ENCODE results near the gene SNRNP35.

Gene SNRNP35

GRCh38 chr12:123516216-123516780, 58.4 kb downstream of the SNRNP35 start:
- TF ChIP-seq, protein P1, sequence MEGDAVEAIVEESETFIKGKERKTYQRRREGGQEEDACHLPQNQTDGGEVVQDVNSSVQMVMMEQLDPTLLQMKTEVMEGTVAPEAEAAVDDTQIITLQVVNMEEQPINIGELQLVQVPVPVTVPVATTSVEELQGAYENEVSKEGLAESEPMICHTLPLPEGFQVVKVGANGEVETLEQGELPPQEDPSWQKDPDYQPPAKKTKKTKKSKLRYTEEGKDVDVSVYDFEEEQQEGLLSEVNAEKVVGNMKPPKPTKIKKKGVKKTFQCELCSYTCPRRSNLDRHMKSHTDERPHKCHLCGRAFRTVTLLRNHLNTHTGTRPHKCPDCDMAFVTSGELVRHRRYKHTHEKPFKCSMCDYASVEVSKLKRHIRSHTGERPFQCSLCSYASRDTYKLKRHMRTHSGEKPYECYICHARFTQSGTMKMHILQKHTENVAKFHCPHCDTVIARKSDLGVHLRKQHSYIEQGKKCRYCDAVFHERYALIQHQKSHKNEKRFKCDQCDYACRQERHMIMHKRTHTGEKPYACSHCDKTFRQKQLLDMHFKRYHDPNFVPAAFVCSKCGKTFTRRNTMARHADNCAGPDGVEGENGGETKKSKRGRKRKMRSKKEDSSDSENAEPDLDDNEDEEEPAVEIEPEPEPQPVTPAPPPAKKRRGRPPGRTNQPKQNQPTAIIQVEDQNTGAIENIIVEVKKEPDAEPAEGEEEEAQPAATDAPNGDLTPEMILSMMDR (conservative IDR thresholded peaks at IDR 0.05; ENCODE audit: low read length) = no peak
- no peak for TF ChIP-seq EZH2phosphoT487 (IDR thresholded peaks at IDR 0.05; ENCODE audit: borderline replicate concordance)
- Histone ChIP-seq H3K4me3 (ENCODE audit: low read length, poor library complexity, severe bottlenecking) (no peak overlapping the region), H3K4me1 (ENCODE audit: insufficient read depth, low read length, poor library complexity, severe bottlenecking) (no peaks in the 10 kb centered on the region), H4K20me1 (ENCODE audit: insufficient read depth, low read length, poor library complexity, severe bottlenecking) (no peaks in the 10 kb centered on the region), H3K9ac (ENCODE audit: low read depth, low read length, poor library complexity, severe bottlenecking) (no peak overlapping the region), H2AFZ (ENCODE audit: low read length) (no peak overlapping the region), H3K9me2 (replicated peaks; ENCODE audit: low read depth, low read length) (no peaks in the 10 kb centered on the region), H3F3A (ENCODE audit: low read depth) (no peaks in the 10 kb centered on the region), H3K79me2 (ENCODE audit: insufficient read depth, low read length) (no peaks in the 10 kb centered on the region), H3K36me3 (ENCODE audit: insufficient read depth, low read length) (no peaks in the 10 kb centered on the region), H3K4me2 (ENCODE audit: low read depth, low read length, poor library complexity, severe bottlenecking) (no peak overlapping the region), H3K9me3 (ENCODE audit: insufficient read depth, low read depth, low read length) (no peaks in the 10 kb centered on the region), H3K27me3 (ENCODE audit: insufficient read depth, low read length, poor library complexity, severe bottlenecking) (no peaks in the 10 kb centered on the region)

Data from Loucy (cell line).